Colon (tissue), 2 donors: Measurements from ENCODE around the gene R3HDM2.

Experiments
- FAIRE-seq: peaks from 2 replicates; lab custom pipeline; 2012; peaks lifted over from hg19 to GRCh38; lab: Jason Lieb, UNC
- donor health status: control.
- donor health status: control.

R3HDM2 gene

GRCh38 chr12:57266681-57267080 is 164.2 kb downstream of the R3HDM2 start:
- no peak for FAIRE-seq

- FAIRE-seq, result no peak
Observed at GRCh38 chr12:57263096-57263495, 167.7 kb downstream of the R3HDM2 start.

- no peak for FAIRE-seq
Observed at GRCh38 chr12:57262126-57262822, 168.6 kb downstream of the R3HDM2 start.

- no peak for FAIRE-seq
Observed at GRCh38 chr12:57261428-57261865, 169.4 kb downstream of the R3HDM2 start.

GRCh38 chr12:57260366-57260765 is 170.5 kb downstream of the R3HDM2 start:
- FAIRE-seq, result no peak

GRCh38 chr12:57258977-57259970 is 171.6 kb downstream of the R3HDM2 start:
- no peak for FAIRE-seq

GRCh38 chr12:57255916-57256315 is 174.9 kb downstream of the R3HDM2 start:
- FAIRE-seq, result no peak

GRCh38 chr12:57254506-57255280 is 176.2 kb downstream of the R3HDM2 start:
- no peak for FAIRE-seq

GRCh38 chr12:57250956-57251355 is 179.9 kb downstream of the R3HDM2 start, which contains the start of gene STAC3:
TSS of gene STAC3 (minus strand) at chr12:57251187. CDS start at chr12:57249636, 1,551 bp downstream.
- no peak for FAIRE-seq

GRCh38 chr12:57250541-57250940 is 180.3 kb downstream of the R3HDM2 start:
- no peak for FAIRE-seq

- no peak for FAIRE-seq
Observed at GRCh38 chr12:57248934-57249742, 181.7 kb downstream of the R3HDM2 start.

GRCh38 chr12:57247041-57247440 is 183.8 kb downstream of the R3HDM2 start:
- FAIRE-seq, result no peak

- FAIRE-seq, result no peak
Observed at GRCh38 chr12:57244312-57244696, 186.5 kb downstream of the R3HDM2 start.

- FAIRE-seq, result no peak
Observed at GRCh38 chr12:57243521-57244311, 187.1 kb downstream of the R3HDM2 start.

GRCh38 chr12:57242691-57243454 is 188.0 kb downstream of the R3HDM2 start:
- FAIRE-seq, result no peak

- no peak for FAIRE-seq
Observed at GRCh38 chr12:57242329-57242690, 188.5 kb downstream of the R3HDM2 start.

- FAIRE-seq, result no peak
Observed at GRCh38 chr12:57241402-57242310, 189.2 kb downstream of the R3HDM2 start.

- no peak for FAIRE-seq
Observed at GRCh38 chr12:57240926-57241401, 189.9 kb downstream of the R3HDM2 start.
